ENCODE measurements around the gene GBX1.

Gene GBX1

DNA sequence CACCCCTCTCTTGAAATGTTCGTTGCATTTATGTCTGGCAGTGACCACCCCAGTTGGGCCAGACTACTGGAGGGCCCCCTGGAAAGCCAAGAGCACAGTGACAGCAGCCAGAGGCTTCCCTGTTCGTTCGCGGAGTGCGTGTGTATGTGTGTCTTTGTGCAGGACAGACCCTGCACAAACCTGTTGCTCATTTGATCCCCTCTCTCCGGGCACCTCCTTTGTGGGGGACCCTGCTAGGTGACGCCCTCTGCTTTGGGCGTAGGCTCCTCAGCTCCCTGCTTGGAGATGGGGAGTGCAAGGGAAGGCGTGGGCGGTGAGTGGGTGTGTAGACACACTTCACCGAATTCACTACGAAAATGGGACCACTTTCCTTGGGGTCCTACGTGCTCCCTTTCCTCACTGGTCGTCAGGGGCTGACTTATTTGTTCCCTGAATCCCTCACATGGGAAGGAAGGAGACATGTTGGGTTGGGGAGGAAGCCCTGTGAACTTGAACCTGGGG lies 42.5 kb downstream of the GBX1 start:
- in situ Hi-C loops (cut with MboI; ENCODE audit: low pct_unique_long_range_greater_than_20kb, low sequenced_read_pairs, unreplicated experiment): no loop called here
- no peak for DNase-seq (ENCODE audit: low spot score)
- TF ChIP-seq, protein P1, sequence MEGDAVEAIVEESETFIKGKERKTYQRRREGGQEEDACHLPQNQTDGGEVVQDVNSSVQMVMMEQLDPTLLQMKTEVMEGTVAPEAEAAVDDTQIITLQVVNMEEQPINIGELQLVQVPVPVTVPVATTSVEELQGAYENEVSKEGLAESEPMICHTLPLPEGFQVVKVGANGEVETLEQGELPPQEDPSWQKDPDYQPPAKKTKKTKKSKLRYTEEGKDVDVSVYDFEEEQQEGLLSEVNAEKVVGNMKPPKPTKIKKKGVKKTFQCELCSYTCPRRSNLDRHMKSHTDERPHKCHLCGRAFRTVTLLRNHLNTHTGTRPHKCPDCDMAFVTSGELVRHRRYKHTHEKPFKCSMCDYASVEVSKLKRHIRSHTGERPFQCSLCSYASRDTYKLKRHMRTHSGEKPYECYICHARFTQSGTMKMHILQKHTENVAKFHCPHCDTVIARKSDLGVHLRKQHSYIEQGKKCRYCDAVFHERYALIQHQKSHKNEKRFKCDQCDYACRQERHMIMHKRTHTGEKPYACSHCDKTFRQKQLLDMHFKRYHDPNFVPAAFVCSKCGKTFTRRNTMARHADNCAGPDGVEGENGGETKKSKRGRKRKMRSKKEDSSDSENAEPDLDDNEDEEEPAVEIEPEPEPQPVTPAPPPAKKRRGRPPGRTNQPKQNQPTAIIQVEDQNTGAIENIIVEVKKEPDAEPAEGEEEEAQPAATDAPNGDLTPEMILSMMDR (IDR thresholded peaks at IDR 0.05; ENCODE audit: extremely low read depth, insufficient read depth, missing control alignments): no peak

- in situ Hi-C loops (cut with MboI; ENCODE audit: low pct_unique_long_range_greater_than_20kb, low sequenced_read_pairs, unreplicated experiment): no loop called here
- TF ChIP-seq, protein P1 (IDR thresholded peaks at IDR 0.05; ENCODE audit: extremely low read depth, insufficient read depth, missing control alignments): no peak
- DNase-seq (ENCODE audit: low spot score): no peak
Observed at GRCh38 chr7:151124481-151124880, 43.0 kb downstream of the GBX1 start.

- TF ChIP-seq, protein P1 (IDR thresholded peaks at IDR 0.05; ENCODE audit: extremely low read depth, insufficient read depth, missing control alignments): peak; percentile 100
- DNase-seq (ENCODE audit: low spot score): peak; percentile 99
- in situ Hi-C loops (cut with MboI; ENCODE audit: low pct_unique_long_range_greater_than_20kb, low sequenced_read_pairs, unreplicated experiment): no loop called here
Observed at GRCh38 chr7:151123822-151124464, 43.6 kb downstream of the GBX1 start.

DNA sequence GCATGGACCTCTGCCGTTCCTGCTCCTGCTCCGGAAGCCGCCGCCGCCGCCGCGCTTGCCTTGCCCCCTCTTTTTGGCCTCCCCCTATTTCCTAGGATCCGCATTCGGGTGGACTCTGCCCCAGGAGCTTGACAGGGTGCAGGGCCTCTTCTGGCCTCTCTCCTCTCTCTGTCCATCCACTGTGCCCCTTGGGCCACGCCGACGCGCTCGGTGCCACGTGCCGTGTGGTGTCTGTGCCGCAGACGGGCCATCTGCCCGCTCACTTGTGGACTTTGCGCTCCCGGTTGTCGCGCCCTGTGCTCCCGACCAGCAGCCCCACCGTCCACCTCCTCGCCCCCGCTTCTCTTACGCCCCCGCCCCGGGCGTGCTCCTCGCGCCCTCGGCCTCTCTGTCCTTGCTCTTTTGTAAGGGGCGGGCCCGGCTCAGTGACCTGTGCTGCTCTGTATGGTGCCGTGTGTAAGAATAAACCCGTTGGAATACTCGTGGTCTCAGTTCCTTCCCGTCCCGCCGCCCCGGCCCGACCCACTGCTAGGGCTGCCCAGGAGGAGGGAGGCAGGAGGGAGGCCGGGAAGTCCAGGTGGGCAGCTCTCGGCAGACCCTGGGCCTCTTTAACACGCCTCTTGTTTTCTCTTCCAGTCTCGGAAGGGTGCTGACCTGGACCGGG lies 44.2 kb downstream of the GBX1 start:
- in situ Hi-C loops (cut with MboI; ENCODE audit: low pct_unique_long_range_greater_than_20kb, low sequenced_read_pairs, unreplicated experiment): no loop called here

DNA sequence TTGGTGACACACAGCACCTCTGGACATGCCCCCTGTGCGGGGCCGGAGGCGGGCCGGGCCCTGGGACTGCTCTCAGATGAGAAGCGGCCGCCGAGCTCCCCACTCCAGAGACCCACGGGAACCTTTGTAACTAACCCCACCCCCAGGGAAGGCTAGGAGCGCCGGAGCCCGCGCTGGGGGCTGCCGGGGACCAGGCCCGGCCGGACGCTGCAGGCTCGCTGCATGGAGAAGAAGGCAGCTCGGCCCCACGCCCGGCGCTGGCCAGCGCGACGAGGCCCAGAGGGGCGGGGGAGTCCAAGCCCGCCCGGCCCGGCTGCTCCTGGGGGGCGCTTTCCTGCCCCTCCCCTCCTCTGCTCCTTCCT lies 44.7 kb downstream of the GBX1 start:
- in situ Hi-C loops (cut with MboI; ENCODE audit: low pct_unique_long_range_greater_than_20kb, low sequenced_read_pairs, unreplicated experiment): no loop called here
- DNase-seq (ENCODE audit: low spot score): no peak
- TF ChIP-seq, protein P1 (IDR thresholded peaks at IDR 0.05; ENCODE audit: extremely low read depth, insufficient read depth, missing control alignments): no peak

More for the DNA sequence above, 44.2 kb downstream of the GBX1 start:
- TF ChIP-seq, protein P1 (IDR thresholded peaks at IDR 0.05; ENCODE audit: extremely low read depth, insufficient read depth, missing control alignments): no peak
- DNase-seq (ENCODE audit: low spot score): no peak

GRCh38 chr7:151122276-151122675 lies 45.2 kb downstream of the GBX1 start:
- no peak for DNase-seq (ENCODE audit: low spot score)
- TF ChIP-seq, protein P1 (IDR thresholded peaks at IDR 0.05; ENCODE audit: extremely low read depth, insufficient read depth, missing control alignments): no peak
- in situ Hi-C loops (cut with MboI; ENCODE audit: low pct_unique_long_range_greater_than_20kb, low sequenced_read_pairs, unreplicated experiment): no loop called here

Data from GM13977 (cell line).